Central memory CD4-positive, alpha-beta T cell (primary cell): Measurements from ENCODE around the gene DALRD3.

ENCODE experiments used
- DNase-seq: peaks from one replicate; pipeline ENCODE4 v3.0.0; 2022
- total RNA-seq, 3 experiments: gene quantifications; one replicate each; lab custom pipeline; 2026; lab: John Stamatoyannopoulos, UW

DALRD3 gene
- total RNA-seq: 20.4 to 44.6 (median 32.7) reads per million in 3 experiments

GRCh38 chr3:49017971-49018706 is at the start of gene DALRD3:
Gene DALRD3 (minus strand): TSS chr3:49018580. CDS start chr3:49018564, 16 bp downstream.
- DNase-seq: peak; percentile 70

GRCh38 chr3:49058011-49058410 is 39.6 kb upstream of the DALRD3 start:
- no peak for DNase-seq

- DNase-seq: no peak
Observed at GRCh38 chr3:49057268-49057667, 38.9 kb upstream of the DALRD3 start.

GRCh38 chr3:49054344-49054862 is 36.0 kb upstream of the DALRD3 start:
- no peak for DNase-seq

- no peak for DNase-seq
Observed at GRCh38 chr3:49053543-49053942, 35.2 kb upstream of the DALRD3 start.

GRCh38 chr3:49035281-49035680 is 16.9 kb upstream of the DALRD3 start:
- DNase-seq: no peak

GRCh38 chr3:49034650-49035049 is 16.3 kb upstream of the DALRD3 start:
- no peak for DNase-seq

- no peak for DNase-seq
Observed at GRCh38 chr3:49032646-49033304, 14.4 kb upstream of the DALRD3 start.

- DNase-seq: no peak
Observed at GRCh38 chr3:49030321-49030720, 11.9 kb upstream of the DALRD3 start.

- DNase-seq: no peak
Observed at GRCh38 chr3:49029563-49029884, 11.1 kb upstream of the DALRD3 start.

GRCh38 chr3:49028673-49029562 is 10.5 kb upstream of the DALRD3 start, which contains the start of gene IMPDH2:
Gene IMPDH2 (minus strand): TSS chr3:49029398. CDS start chr3:49029350, 48 bp downstream.
- DNase-seq: peak; percentile 93

- DNase-seq: no peak
Observed at GRCh38 chr3:49028298-49028672, 9.9 kb upstream of the DALRD3 start.

- DNase-seq: no peak
Observed at GRCh38 chr3:49027634-49028033, 9.3 kb upstream of the DALRD3 start.

GRCh38 chr3:49026536-49026935 is 8.2 kb upstream of the DALRD3 start:
- DNase-seq: no peak

GRCh38 chr3:49025793-49026520 is 7.6 kb upstream of the DALRD3 start:
- no peak for DNase-seq

- DNase-seq: no peak
Observed at GRCh38 chr3:49025005-49025792, 6.8 kb upstream of the DALRD3 start.

- no peak for DNase-seq
Observed at GRCh38 chr3:49024449-49024848, 6.1 kb upstream of the DALRD3 start.

GRCh38 chr3:49023775-49024174 is 5.4 kb upstream of the DALRD3 start:
- DNase-seq: no peak

- DNase-seq: no peak
Observed at GRCh38 chr3:49022688-49023171, 4.3 kb upstream of the DALRD3 start.

- peak; percentile 87 for DNase-seq
Observed at GRCh38 chr3:49021813-49022687, 3.7 kb upstream of the DALRD3 start, which contains the start of gene NDUFAF3. Gene NDUFAF3 (plus strand): TSS chr3:49022121. CDS start chr3:49022145, 24 bp downstream.
